SK-N-SH (cell line): Measurements from ENCODE around the gene MATK. TPM values are rescaled to one million over a fixed set of nuclear protein-coding genes. Genes with fewer than 3 reads are reported as not detected.

Source experiments
- CTCF ChIA-PET: fragments of 300-600, 350-600 bp; formaldehyde crosslinking; extraction: SDS; loops from one replicate; lab custom pipeline; 2021; lab: Yijun Ruan, JAX
- POLR2A ChIA-PET: fragments of 350-600 bp; sonication (Branson Sonifier 250); formaldehyde crosslinking; extraction: SDS; loops from one replicate; lab custom pipeline; 2020; ENCODE audit warnings: antibody characterized with exemption, inconsistent platforms; lab: Yijun Ruan, JAX
- DNase-seq: peaks from one replicate; pipeline ENCODE4 v3.0.0; 2012
- H2AFZ ChIP-seq: fragments of 200-600 bp; sonication (generic); 2 replicates; pipeline ENCODE4 v1.8.1; 2016; ENCODE audit warnings: antibody characterized with exemption, mild to moderate bottlenecking, low read depth
- H3F3A ChIP-seq: fragments of 200-600 bp; sonication (generic); replicated peaks from 2 replicates; pipeline ENCODE3; 2016; ENCODE audit warnings: antibody characterized with exemption, mild to moderate bottlenecking; ENCODE audit not compliant: insufficient read depth
- H3K27ac ChIP-seq, 2 experiments: fragments of 200-500 bp in 1 of 2; fragments of 200-600 bp in 1 of 2; sonication (Bioruptor generic) in 1 of 2; sonication (generic), shearing (Covaris generic) in 1 of 2; 2 replicates each; pipeline versions ENCODE4 v1.5.1 to v1.6.1; 2014 to 2016; ENCODE audit warnings: low read depth in 2 of 2, inconsistent platforms in 1 of 2, low read length in 1 of 2, mild to moderate bottlenecking in 1 of 2, mixed read lengths in 1 of 2
- H3K27me3 ChIP-seq: fragments of 200-600 bp; sonication (generic), shearing (Covaris generic); 2 replicates; pipeline ENCODE4 v1.6.1; 2016; ENCODE audit warnings: mixed run types; ENCODE audit not compliant: insufficient read depth
- H3K36me3 ChIP-seq, 2 experiments: fragments of 200-500 bp in 1 of 2; fragments of 200-600 bp in 1 of 2; sonication (Bioruptor generic) in 1 of 2; sonication (generic) in 1 of 2; replicated peaks in 1 of 2; 2 replicates each; pipeline versions ENCODE3 to v1.5.1; 2014 to 2016; ENCODE audit warnings: low read length in 1 of 2, mild to moderate bottlenecking in 1 of 2; ENCODE audit not compliant: insufficient read depth in 2 of 2, control insufficient read depth in 1 of 2
- H3K4me1 ChIP-seq, 2 experiments: fragments of 200-500 bp in 1 of 2; fragments of 200-600 bp in 1 of 2; sonication (Bioruptor generic) in 1 of 2; sonication (generic), shearing (Covaris generic) in 1 of 2; 2 replicates each; pipeline versions ENCODE4 v1.5.1 to v1.6.1; 2014 to 2016; ENCODE audit warnings: low read depth in 1 of 2, low read length in 1 of 2, mixed run types in 1 of 2; ENCODE audit not compliant: insufficient read depth in 2 of 2, control insufficient read depth in 1 of 2
- H3K4me2 ChIP-seq: fragments of 200-600 bp; sonication (generic), shearing (Covaris generic); 2 replicates; pipeline ENCODE4 v1.6.1; 2017; ENCODE audit warnings: mixed run types
- H3K4me3 ChIP-seq, 2 experiments: fragments of 200-500 bp in 1 of 2; fragments of 200-600 bp in 1 of 2; sonication (Bioruptor generic) in 1 of 2; sonication (generic), shearing (Covaris generic) in 1 of 2; 2 replicates each; pipeline versions ENCODE4 v1.5.1 to v1.8.1; 2014 to 2016; ENCODE audit warnings: low read depth in 2 of 2, inconsistent platforms in 1 of 2, low read length in 1 of 2, mild to moderate bottlenecking in 1 of 2, mixed read lengths in 1 of 2, moderate library complexity in 1 of 2
- H3K79me2 ChIP-seq: fragments of 200-600 bp; sonication (generic); 2 replicates; pipeline ENCODE4 v1.8.1; 2017; ENCODE audit warnings: mild to moderate bottlenecking; ENCODE audit not compliant: insufficient read depth
- H3K9ac ChIP-seq: fragments of 200-600 bp; sonication (generic); 2 replicates; pipeline ENCODE4 v1.6.1; 2017; ENCODE audit warnings: mixed run types
- H3K9me2 ChIP-seq: fragments of 200-600 bp; sonication (generic); 2 replicates; pipeline ENCODE4 v1.6.1; 2017; ENCODE audit warnings: mixed run types
- H3K9me3 ChIP-seq: fragments of 200-600 bp; sonication (generic); 2 replicates; pipeline ENCODE4 v1.6.1; 2017; ENCODE audit warnings: mixed run types, mild to moderate bottlenecking, moderate library complexity
- H4K20me1 ChIP-seq: fragments of 200-600 bp; sonication (generic); 2 replicates; pipeline ENCODE4 v1.6.1; 2017; ENCODE audit warnings: mild to moderate bottlenecking, mixed run types; ENCODE audit not compliant: insufficient read depth
- CHD2 ChIP-seq: fragments of 150-350 bp; IDR thresholded peaks from 2 replicates; pipeline ENCODE4 v1.6.1; 2018; ENCODE audit warnings: low read length; ENCODE audit not compliant: partially characterized antibody
- CTCF ChIP-seq: fragments of 200-600 bp; sonication (generic); IDR thresholded peaks from 2 replicates; pipeline ENCODE4 v1.6.1; 2017; ENCODE audit warnings: antibody characterized with exemption, mild to moderate bottlenecking, moderate library complexity
- ELF1 ChIP-seq: IDR thresholded peaks from 2 replicates; pipeline ENCODE4 v1.4.0; 2012
- EZH2phosphoT487 ChIP-seq: fragments of 200-600 bp; sonication (generic); IDR thresholded peaks from 2 replicates; pipeline ENCODE4 v1.6.1; 2017; ENCODE audit warnings: low read depth, mixed run types, mild to moderate bottlenecking, antibody characterized with exemption, moderate library complexity, borderline replicate concordance
- FOSL2 ChIP-seq: IDR thresholded peaks from 2 replicates; pipeline ENCODE4 v1.4.0; 2012; ENCODE audit warnings: low read depth, mild to moderate bottlenecking, moderate library complexity, borderline replicate concordance
- GABPA ChIP-seq: IDR thresholded peaks from 2 replicates; pipeline ENCODE4 v1.4.0; 2012; ENCODE audit warnings: low read depth, mild to moderate bottlenecking
- MAX ChIP-seq: IDR thresholded peaks from 2 replicates; pipeline ENCODE4 v1.4.0; 2012; ENCODE audit warnings: low read depth
- MXI1 ChIP-seq: IDR thresholded peaks from 2 replicates; pipeline ENCODE4 v1.6.1; 2012; ENCODE audit warnings: mild to moderate bottlenecking, low read depth, low read length, improper control_type of control experiment
- NRF1 ChIP-seq: IDR thresholded peaks from 2 replicates; pipeline ENCODE4 v1.6.1; 2012; ENCODE audit warnings: low read depth, mild to moderate bottlenecking, low read length
- PBX3 ChIP-seq: IDR thresholded peaks from 2 replicates; pipeline ENCODE4; 2012
- POLR2AphosphoS5 ChIP-seq: IDR thresholded peaks from 2 replicates; pipeline ENCODE4 v1.6.1; 2012; ENCODE audit warnings: low read depth, low read length
- RCOR1 ChIP-seq: fragments of 150-350 bp; IDR thresholded peaks from 2 replicates; pipeline ENCODE4 v1.6.1; 2017; ENCODE audit warnings: antibody characterized with exemption, low read length
- REST ChIP-seq: IDR thresholded peaks from 2 replicates; pipeline ENCODE4 v1.6.1; 2012; ENCODE audit warnings: mild to moderate bottlenecking, low read depth, low read length, moderate library complexity
- RFX5 ChIP-seq: IDR thresholded peaks from 2 replicates; pipeline ENCODE4 v1.6.1; 2012; ENCODE audit warnings: mild to moderate bottlenecking, improper control_type of control experiment, low read length
- SIN3A ChIP-seq: IDR thresholded peaks from 2 replicates; pipeline ENCODE4 v1.6.1; 2012; ENCODE audit warnings: low read depth, mild to moderate bottlenecking, low read length, moderate library complexity, borderline replicate concordance
- TAF1 ChIP-seq: IDR thresholded peaks from 2 replicates; pipeline ENCODE4 v1.6.1; 2012; ENCODE audit warnings: low read depth, mild to moderate bottlenecking, low read length, moderate library complexity, borderline replicate concordance
- USF2 ChIP-seq: fragments of 150-350 bp; IDR thresholded peaks from 2 replicates; pipeline ENCODE4 v1.6.1; 2017; ENCODE audit warnings: antibody characterized with exemption, low read length, low read depth, borderline replicate concordance
- YY1 ChIP-seq: IDR thresholded peaks from 2 replicates; pipeline ENCODE4 v1.4.0; 2012; ENCODE audit warnings: low read depth, mild to moderate bottlenecking
- WGBS: methylation state at CpG from one replicate; pipeline ENCODE4 v1.1.6; 2017; ENCODE audit warnings: low lambda C conversion rate; 5-methylcytosine and 5-hydroxymethylcytosine counted together
- polyA plus RNA-seq, 3 experiments: library from polyadenylated mRNA; depleted of rRNA; stranded (reverse); fragments of >200 nt; gene quantifications; 2 replicates each; pipeline ENCODE4 v1.2.3, GENCODE V29; 2012

Gene MATK
- polyA plus RNA-seq, 1 of the 3 experiments (the other 2 are of a cell fraction), result not detected

- TF ChIP-seq USF2 (no peak), RCOR1 (no peak), CTCF (no peak)
Measured at GRCh38 chr19:3765121-3765520, 21.1 kb downstream of the MATK start (continued).

GRCh38 chr19:3762501-3763459 lies 23.4 kb downstream of the MATK start, which contains the start of gene MRPL54:
Gene MRPL54, plus strand, starts transcription at chr19:3762682. Its CDS starts 19 bp downstream, at chr19:3762701.
- Histone ChIP-seq H3F3A (no peaks in the 10 kb centered on the region), H3K9ac (peak within 1 kb of the TSS; percentile 96), H3K36me3 (peaks cover 3 to 14% of the 10 kb centered on the region in 2 experiments), H3K27ac (peak within 1 kb of the TSS; percentile 95 to 96), H3K4me2 (peak within 1 kb of the TSS; percentile 92), H4K20me1 (no peaks in the 10 kb centered on the region), H3K27me3 (no peaks in the 10 kb centered on the region)
- peak; percentile 99 for DNase-seq
- WGBS, result 7% methylated on average over 25 of the region's 47 CpGs
- CTCF ChIA-PET, result interaction anchor here (0.6 to 2.5 kb wide), 12 partner anchors 9 to 411 kb away, joined by 3 to 13 read pairs (median 4); partner anchors contain the start of gene RAX2
- TF ChIP-seq PBX3, result no peak
- peak; percentile 51; the same call in 1 of the 2 replicates for TF ChIP-seq REST
- TF ChIP-seq NRF1, result peak; percentile 98
- TF ChIP-seq RFX5, result peak; percentile 18; the same call in 1 of the 2 replicates
- peak; percentile 91 for TF ChIP-seq ELF1
- no peak for TF ChIP-seq EZH2phosphoT487
- peak; percentile 97 for TF ChIP-seq POLR2AphosphoS5
- TF ChIP-seq TAF1, result peak; percentile 88
- TF ChIP-seq MXI1, result peak; percentile 90
- TF ChIP-seq RCOR1, result no peak
- TF ChIP-seq CHD2, result peak; percentile 74
- peak; percentile 79 for TF ChIP-seq MAX
- TF ChIP-seq YY1, result peak; percentile 89
- peak; percentile 47; the same call in 1 of the 2 replicates for TF ChIP-seq SIN3A
- TF ChIP-seq GABPA, result peak; percentile 86
- no peak for TF ChIP-seq FOSL2
- TF ChIP-seq, all 33 proteins: peak for 12
- Histone ChIP-seq H3K4me3 (peak within 1 kb of the TSS; percentile 73 to 94), H3K4me1 (peaks cover 7 to 9% of the 10 kb centered on the region in 2 experiments; a peak in 2 of 4 replicates), H3K9me2 (no peaks in the 10 kb centered on the region), H2AFZ (peak within 1 kb of the TSS; percentile 90), H3K79me2 (peaks cover 36% of the 10 kb centered on the region), H3K9me3 (no peaks in the 10 kb centered on the region)
- POLR2A ChIA-PET, result interaction anchor here (0.6 to 1.7 kb wide), 16 partner anchors 10 to 812 kb away, joined by 3 to 8 read pairs (median 4); partner anchors contain the start of genes ATCAY, EEF2 and MFSD12
